RPMI7951 (cell line): Measurements from ENCODE around the gene ERC1. TPM values are rescaled to one million over a fixed set of nuclear protein-coding genes. Genes with fewer than 3 reads are reported as not detected.
A peak's percentile ranks its signal among the peaks of the same experiment; 100 is the strongest.
"Not testable (repeated sequence)": the region's sequence is repeated elsewhere in the genome, so short reads cannot be mapped to it uniquely, and the experiment has no call there.

Experiments
- DNase-seq: peaks from one replicate; pipeline ENCODE4 v3.0.0-alpha.2; 2012; ENCODE audit warnings: low read depth
- total RNA-seq: library from RNA; depleted of rRNA; stranded (reverse); fragments of >200 nt; shearing (Covaris generic); gene quantifications from 2 replicates; pipeline ENCODE4 v1.2.3, GENCODE V29; 2014

Gene ERC1
- total RNA-seq, 1 experiment from 2014 or later, result 11.7 TPM

DNA sequence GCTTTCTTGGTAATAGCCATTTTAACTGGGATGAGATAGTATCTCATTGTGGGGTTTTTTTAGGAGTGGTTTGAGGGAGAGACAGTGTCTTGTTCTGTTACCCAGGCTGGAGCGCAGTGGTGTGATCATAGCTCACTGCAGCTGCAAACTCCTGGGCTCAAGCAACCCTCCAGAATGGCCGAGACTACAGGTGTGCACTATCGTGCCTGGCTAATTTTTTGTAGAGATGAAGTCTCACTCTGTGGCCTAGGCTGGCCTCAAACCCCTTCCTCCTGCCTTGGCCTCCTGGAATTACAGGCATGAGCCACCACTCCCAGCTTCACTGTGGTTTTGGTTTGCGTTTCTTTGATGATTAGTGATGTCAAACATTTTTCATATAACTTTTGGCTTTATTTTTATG is 293.6 kb downstream of the ERC1 start:
- DNase-seq, result no peak

DNA sequence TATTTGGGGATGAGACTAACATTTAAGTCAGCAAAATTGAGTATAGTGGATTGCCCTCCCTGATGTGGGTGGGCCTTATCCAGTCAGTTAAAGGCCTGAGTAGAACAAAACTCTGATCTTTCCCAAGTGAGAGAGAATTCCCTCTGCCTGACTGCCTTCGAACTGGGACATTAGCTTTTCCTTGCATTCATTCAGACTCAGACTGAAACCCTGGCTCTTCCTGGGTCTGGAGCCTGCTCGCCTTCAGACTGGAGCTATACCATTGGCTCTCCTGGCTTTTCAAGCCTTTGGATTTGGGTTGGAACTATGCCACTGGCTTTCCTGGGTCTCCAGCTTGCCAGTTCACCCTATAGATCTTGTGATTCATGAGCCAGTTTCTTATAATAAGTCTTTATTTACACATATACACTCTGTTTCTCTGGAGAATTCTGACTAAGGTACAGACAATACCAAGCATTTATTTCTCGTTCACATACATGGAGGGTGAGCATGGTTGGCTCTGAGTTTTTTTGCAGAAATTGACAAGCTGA is 296.5 kb downstream of the ERC1 start:
- DNase-seq, result no peak

DNA sequence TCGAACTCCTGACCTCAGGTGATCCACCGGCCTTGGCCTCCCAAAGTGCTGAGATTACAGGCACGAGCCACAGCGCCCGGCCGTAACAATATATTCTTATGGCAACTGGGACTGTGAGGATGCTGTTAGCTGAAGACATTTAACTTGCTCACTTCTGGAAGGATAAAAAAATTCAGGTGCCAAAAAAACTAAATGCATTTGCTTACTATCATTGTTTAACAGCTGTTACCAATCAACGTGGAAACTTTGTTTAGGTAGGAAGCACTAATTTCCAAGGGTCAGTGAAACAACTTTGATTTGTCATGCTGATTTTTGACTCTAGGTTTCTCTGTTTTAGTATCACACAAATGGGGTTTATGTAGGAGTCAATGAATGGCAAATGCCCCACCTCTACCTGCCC is 297.3 kb downstream of the ERC1 start:
- no peak for DNase-seq

DNA sequence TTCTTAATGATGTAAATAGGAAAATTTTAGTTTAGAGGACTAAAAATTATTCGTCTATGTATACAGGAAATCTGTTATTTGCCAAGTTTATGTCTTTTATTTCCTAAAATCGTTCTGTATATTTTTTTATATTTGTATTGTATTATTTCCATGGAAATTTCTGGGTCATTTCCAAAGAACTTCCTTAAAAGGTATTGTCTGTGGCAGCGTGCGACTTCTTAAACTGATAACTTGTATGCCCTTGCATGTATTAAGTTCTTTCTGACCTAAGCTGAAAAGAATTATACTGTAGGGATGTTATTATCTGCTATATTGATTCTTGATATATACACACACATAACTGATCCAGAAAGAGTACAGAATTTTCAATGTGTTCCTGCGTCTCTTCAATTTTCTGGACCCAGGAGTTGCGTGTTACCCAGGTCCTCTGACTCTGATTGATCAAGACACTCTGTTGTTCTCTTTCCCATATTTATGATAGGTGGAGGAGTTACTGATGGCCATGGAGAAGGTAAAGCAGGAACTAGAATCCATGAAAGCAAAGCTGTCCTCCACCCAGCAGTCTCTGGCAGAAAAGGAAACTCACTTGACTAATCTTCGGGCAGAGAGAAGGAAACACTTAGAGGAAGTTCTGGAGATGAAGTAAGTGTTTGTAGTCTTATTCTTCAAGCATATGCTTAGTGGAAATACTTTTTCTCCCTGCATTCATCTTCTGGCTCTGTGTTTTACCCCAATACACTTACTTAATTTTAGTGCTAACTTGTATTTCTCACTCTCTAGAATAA is 298.5 kb downstream of the ERC1 start:
- no peak for DNase-seq

DNA sequence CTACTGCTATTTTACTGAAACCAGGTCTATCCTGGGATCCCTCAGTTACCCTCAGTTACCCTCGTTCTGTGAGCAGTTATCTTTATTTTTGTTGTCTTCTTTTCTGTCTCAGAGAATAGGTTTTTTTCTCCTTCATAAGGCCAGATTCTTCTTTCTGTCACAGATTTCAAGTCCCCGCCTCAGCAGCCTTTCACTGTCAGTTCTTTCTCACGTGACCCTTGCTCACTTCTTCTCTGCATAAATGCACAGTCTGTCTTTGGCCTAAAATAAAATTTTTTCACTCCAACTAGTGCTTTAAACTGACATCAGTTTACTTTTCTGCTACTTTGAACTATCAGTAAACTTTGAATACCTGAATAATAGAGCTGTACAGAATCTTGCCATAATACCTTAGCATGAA is 299.7 kb downstream of the ERC1 start:
- DNase-seq, result no peak

DNA sequence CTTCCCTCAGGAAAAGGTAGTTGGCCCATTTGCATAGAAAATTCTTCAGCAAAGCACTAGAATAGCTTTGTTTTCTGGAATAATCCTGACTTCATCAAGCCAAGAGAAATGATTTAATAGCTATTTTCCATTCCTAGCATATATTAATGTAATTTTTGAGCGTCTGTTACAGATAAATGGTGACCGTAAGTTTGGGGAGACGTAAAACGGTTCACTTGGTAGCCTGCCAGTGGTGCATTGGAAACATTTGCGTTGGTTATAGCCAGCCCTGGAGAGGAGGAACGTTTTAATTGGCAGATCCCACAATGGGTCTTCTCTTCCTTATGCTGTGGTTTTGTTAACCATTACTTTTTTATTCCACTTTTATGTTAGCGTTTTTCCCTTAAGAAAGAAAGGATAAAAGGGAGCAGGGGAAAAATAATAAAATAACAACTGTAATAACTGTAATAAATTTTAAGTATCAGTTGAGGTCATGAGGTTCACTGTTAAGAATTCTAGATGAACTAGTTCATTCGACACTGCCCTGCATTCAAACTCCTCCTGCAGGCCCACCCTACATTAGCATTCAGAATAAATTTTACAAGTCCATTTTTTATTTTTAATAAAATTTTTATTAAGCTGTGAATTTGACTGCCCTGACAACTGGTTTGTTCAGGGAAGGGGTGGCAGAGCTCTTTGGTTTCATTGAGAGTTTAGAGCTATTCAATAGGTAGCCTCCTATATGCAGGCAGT is 300.7 kb downstream of the ERC1 start:
- no peak for DNase-seq

DNA sequence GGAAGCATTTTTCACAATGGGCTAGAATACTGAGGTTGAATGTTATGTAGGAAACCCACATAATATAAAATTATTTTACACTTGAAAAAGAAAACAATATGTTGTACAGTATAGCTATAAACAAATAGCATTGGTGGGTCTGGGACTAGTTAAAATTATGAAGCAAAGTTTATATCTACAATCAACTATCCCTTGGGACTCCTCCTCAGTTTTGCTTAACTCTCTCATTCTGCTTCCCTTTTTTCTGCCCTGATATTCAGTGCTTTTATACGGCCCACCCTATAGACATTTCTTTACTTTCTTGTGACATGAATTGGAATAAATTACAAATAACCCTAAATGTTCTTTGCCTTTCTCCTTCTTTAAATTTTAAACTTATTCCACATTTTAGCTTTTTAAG is 302.9 kb downstream of the ERC1 start:
- DNase-seq, result no peak

DNA sequence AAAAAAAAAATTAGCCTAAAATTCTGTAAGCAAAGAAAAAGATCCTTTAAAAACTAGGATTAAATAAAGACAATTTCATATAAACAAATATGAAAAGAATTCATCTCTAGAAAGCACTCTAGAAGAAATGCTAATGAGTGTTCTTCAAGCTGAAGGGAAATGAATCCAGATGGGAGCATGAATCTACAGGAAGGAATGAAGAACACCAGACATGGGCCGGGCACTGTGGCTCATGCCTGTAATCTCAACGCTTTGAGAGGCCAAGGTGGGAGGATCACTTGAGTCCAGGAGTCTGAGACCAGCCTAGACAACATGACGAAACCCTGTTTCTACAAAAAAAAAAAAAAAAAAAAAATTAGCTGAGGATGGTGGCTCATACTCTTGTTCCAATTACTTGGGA is 306.2 kb downstream of the ERC1 start:
- DNase-seq, result peak; percentile 27

DNA sequence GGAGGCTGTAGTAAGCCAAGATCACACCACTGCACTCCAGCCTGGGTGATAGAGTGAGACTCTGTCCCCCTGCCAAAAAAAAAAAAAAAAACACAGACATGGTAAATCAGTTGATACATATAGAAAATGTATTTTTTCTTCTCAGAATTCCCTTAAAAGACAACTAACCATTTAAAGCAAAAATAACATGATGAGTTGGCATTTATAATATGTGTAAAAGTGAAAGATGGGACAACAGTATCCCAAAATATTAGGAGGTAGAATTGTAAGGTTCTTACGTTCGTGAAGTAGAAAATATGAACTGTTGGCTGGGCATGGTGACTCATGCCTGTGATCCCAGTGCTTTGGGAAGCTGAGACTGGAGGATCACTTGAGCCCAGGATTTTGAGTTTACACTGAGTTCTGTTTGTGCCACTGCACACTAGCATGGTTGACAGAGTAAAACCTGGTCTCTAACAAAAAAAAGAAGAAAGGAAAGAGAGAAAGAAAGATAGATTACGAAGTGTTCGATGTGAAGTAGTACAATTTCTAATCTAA is 306.7 kb downstream of the ERC1 start:
- no peak for DNase-seq

DNA sequence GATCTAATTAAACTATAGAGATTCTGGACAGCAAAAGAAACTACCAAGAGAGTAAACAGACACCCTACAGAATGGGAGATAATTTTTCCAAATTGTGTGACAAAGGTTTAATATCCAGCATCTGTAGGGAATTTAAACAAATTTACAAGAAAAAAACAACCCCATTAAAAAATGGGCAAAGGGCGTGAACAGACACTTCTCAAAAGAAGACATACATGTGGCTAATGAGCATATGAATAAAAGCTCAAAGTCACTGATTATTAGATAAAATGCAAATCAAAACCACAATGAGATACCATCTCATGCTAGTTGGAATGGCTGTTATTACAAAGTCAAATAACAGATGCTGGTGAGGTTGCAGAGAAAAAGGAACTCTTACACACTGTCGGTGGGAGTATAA is 309.4 kb downstream of the ERC1 start:
- DNase-seq, result no peak

DNA sequence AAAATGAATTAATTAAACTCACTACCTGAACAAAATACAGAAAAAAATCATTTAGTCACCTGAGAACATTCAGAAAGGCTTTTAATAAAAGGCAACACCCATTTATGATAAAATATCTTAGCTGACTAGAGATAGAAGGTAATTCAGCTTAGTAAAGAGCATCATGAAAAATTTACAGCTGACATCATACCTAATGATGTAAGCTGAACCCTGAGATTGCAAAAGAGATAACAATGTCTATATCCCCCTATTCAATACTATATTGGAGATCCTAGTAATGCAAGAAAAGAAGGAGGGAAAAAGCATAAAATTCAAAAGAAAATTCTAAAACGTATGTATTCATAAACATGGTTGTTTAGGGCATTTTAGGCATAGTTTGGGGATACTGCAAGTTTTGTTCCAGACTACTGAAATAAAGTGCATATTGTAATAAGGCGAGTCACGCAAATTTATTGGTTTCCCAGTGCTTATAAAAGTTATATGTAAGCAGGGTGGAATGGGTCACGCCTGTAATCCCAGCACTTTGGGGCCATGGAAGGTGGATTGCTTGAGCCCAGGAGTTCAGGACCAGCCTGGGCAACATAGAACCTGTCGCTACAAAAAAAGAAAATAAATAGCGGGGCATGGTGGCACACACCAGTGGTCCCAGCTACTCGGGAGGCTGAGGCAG is 311.3 kb downstream of the ERC1 start:
- no peak for DNase-seq

DNA sequence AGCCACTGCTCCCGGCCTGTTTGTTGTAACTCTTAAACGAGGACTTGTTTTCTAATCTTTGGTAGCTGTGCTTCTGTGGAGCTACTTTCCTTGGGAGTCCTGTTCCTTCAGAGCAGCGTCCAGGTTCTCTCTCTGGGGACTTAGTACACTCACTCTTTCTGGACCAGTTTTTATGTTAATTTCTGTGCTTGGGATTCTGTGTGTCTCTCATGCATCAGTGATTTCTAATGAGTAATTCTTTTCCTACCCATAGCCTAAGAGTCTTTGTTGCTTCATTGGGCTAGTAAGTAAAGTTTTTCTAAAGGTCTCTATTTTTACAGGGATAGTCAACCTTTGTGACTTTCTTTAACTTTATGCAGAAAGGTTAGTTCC is 314.0 kb downstream of the ERC1 start:
- no peak for DNase-seq

DNA sequence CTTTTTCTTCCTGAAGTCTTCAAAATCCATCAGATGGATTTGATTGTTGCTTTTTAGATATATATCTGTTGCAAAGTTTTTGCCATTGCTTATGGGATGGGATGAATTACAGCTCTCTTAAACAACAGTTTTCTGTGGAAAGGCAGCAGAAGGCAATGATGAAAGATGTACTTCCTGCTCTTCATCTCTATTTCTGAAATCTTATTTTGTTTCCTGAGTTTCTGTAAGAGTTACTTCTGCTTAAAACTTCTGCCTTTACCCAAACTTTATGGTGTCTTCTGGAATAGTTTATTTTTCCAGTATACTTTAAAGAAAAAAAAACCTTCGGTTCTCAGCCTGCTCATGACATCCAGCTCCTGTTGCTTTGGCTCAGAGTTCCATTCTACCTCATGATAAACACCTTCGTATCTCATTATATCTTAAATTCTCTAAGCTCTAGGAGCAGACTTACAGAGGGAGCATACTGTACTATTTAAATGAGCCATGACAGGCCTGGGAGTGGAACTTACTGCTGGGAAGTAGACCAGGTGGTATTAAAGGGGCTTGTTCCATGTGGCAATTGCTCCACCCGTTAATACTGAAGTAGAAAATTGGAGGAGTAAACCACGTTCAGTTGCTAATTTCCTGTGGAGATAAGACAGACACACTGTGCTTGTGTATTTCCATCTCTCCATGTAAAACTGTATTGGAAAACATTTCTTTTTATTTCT is 314.9 kb downstream of the ERC1 start:
- no peak for DNase-seq

DNA sequence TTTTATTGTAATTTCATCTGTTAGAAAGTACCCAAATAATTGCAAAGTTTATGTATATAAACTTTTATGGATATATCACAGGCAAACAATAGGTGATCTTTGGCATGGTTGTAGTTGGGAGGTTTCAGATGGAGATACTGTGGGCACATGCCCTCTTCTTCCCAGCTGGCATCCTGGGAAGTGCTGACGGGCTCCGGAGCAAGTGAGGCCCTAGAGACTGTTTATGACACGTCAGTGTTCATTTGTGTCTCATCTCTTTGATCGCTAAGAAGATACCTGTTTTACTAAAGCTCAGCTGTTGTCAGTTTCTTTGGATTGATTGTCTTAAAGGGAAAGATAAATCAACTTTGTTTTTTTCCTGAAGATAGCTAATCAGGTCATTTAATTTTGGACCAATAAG is 315.8 kb downstream of the ERC1 start:
- no peak for DNase-seq

DNA sequence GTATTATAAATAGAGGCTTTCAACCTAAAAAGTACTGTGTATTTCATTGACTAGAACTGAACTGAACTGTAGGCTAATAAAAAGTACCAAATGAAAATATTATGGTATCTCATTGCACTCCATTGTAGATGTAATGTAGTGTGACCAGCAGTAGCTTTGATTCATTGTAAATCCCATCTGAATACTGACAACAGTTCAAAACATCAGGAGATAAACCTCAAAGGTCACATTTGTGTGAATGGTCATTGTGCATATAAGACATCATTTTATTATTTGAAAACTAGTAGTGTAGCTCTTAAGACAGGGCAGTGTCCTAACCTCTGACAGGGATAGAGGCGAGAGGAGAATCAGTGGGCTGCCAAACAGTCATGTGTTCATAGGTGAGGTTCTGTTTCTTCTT is 316.8 kb downstream of the ERC1 start:
- no peak for DNase-seq

DNA sequence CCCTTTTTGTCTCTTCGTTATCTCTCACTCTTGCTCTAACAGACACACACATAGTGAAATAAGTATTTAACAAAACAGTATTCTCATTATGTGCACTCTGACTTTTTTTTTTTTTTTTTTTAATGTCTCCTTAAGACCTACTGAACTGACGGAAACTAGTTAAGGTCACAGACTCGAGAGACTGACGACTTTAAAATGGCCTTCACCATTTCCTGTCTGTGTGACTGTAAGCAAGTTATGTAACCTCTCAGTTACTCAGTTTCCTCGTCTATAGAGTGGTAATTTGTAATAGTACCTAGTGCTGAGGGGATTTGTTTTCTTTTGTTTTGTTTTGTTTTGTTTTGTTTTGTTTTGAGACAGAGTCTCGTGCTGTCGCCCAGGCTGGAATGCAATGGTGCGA is 318.6 kb downstream of the ERC1 start:
- DNase-seq, result no peak

DNA sequence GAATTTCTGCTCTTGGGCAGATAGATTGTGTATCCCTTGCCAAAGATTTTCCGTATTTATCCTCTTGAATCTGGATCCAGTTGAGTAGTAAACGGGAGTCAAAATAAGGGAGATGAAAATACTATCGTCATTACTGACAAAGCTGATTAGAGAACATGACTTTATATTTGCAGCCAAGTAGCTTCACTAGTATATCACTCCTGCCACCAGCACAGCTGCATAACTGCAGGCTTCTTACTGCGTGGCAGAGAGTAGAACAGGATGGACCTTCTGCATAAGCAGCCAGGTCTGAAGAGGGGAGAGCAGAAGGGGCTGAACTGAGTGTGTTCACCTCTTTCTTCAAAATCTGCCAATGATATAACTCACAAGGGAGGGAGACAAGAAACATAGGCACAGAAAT is 319.6 kb downstream of the ERC1 start:
- no peak for DNase-seq

DNA sequence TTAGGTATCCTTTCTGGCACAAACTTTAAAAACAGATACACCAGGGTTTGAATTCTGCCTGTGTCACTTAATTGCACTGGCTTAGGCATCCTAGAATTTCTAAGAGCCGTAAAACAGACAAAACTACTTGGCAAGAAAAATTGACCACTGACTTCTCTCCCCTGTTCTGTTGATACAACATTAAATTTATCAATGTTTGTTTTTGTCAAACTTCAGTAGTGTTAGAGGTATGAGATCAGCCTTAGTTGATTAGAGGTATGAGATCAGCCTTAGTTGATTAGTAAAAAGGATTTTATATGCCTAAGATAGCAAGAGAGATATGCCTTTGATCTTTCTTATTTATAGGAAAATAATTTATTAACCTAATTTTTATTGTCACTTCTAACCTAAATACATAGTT is 320.1 kb downstream of the ERC1 start:
- no peak for DNase-seq

DNA sequence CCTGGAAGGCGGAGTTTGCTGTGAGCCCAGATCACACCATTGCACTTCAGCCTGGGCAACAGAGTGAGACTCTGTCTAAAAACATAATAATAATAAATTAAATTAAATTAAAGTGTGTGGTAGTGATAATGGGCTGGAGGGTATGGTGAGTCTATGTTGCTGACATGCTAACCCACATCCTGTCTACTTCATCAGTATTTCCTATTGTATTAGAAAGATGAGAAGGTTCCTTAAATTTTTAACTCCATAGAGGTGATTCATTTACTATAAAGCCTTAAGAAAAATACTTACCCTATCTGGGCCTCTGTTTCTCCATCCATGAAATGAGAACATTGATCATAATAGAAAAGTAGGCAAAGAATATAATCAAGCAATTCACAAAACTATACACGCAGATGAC is 322.9 kb downstream of the ERC1 start:
- DNase-seq, result no peak

DNA sequence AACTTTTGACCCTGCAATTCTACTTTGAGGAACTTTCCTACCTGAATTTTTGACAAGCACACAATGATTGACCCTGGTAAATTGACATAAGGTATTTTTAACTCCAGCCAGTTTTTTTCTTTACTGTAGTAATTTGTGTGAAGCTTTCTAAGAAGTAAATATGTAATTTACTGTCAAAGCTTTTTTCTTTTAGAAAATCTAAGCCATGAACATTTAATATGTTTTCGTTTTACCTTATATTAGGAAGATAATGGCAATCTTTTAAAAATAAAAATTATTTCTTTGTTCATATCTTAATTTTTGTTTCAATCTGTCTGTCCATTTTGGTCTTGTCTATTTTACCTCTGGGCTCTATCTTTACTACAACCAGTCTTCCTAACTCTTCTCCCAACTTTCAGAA is 323.5 kb downstream of the ERC1 start:
- no peak for DNase-seq

DNA sequence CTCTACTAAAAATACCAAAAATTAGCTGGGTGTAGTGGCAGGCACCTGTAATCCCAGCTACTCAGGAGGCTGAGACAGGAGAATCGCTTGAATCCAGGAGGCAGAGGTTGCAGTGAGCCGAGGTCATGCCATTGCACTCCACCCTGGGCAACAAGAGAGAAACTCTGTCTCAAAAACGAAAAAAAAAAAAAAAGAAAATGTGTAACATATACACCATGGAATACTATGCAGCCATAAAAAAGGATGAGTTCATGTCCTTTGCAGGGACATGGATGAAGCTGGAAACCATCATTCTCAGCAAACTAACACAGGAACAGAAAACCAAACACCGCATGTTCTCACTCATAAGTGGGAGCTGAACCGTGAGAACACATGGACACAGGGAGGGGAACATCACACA is 326.0 kb downstream of the ERC1 start:
- not testable (repeated sequence) for DNase-seq
